ENCODE measurements around the gene THBS2.

- TF ChIP-seq POLR2A (IDR thresholded peaks at IDR 0.05; ENCODE audit: low read depth, low read length) (no peak), TAF1 (IDR thresholded peaks at IDR 0.05; ENCODE audit: low read depth, low read length) (no peak)
Measured at GRCh38 chr6:169236545-169236944, 17.1 kb downstream of the THBS2 start.
